ENCODE results near the gene COL4A1.

The COL4A1 gene

DNA sequence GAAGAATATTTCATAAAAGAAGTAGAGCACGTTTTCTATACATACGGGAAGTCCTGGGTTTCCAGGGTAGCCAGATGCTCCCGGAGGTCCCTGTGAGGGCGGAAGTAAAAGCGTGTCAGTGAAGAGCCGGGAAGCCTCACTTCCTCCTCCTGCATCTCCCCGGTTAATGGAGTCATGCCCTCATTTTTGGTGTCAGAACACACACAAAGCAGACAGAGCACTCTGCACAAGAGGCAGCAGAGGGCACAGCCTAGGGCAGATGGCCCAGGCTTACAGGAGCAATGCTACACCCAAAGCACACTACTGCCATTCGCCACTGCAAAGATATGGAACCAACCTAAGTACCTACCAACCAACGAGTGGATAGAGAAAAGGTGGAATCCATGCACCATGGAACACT, 94.4 kb downstream of the COL4A1 start:
- TF ChIP-seq FOXP2 (optimal IDR thresholded peaks at IDR 0.05; ENCODE audit: borderline replicate concordance, extremely low read depth, extremely low read length, insufficient read depth) (no peak), POLR2AphosphoS5 (IDR thresholded peaks at IDR 0.05; ENCODE audit: low read depth, low read length) (no peak)
- TF ChIP-seq, protein P1, sequence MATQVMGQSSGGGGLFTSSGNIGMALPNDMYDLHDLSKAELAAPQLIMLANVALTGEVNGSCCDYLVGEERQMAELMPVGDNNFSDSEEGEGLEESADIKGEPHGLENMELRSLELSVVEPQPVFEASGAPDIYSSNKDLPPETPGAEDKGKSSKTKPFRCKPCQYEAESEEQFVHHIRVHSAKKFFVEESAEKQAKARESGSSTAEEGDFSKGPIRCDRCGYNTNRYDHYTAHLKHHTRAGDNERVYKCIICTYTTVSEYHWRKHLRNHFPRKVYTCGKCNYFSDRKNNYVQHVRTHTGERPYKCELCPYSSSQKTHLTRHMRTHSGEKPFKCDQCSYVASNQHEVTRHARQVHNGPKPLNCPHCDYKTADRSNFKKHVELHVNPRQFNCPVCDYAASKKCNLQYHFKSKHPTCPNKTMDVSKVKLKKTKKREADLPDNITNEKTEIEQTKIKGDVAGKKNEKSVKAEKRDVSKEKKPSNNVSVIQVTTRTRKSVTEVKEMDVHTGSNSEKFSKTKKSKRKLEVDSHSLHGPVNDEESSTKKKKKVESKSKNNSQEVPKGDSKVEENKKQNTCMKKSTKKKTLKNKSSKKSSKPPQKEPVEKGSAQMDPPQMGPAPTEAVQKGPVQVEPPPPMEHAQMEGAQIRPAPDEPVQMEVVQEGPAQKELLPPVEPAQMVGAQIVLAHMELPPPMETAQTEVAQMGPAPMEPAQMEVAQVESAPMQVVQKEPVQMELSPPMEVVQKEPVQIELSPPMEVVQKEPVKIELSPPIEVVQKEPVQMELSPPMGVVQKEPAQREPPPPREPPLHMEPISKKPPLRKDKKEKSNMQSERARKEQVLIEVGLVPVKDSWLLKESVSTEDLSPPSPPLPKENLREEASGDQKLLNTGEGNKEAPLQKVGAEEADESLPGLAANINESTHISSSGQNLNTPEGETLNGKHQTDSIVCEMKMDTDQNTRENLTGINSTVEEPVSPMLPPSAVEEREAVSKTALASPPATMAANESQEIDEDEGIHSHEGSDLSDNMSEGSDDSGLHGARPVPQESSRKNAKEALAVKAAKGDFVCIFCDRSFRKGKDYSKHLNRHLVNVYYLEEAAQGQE (IDR thresholded peaks at IDR 0.05; ENCODE audit: insufficient read depth in 1 of 2, low read depth in 2 of 2, low read length in 2 of 2), result no peak

DNA sequence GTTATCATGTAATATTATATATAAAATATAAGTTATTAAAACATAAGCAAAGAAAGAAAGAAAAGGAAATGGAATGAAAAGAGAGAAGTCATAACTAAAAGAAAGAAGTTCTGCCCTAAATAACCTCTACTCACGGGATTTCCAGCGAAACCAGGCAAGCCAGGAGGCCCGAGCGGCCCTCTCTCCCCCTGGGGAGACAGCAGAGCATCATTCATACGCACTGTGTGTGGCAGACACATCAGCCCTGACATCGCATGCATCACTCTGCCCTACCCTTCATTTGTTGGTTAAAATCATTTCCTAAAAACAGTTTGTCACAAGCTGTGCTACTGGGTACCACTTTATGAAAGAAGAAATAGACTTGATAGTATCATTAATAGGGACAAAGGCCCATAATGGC, 95.2 kb downstream of the COL4A1 start:
- TF ChIP-seq, protein P1 (IDR thresholded peaks at IDR 0.05; ENCODE audit: insufficient read depth in 1 of 2, low read depth in 2 of 2, low read length in 2 of 2), result no peak
- TF ChIP-seq TAF1 (IDR thresholded peaks at IDR 0.05; ENCODE audit: borderline replicate concordance, insufficient read depth, low read length), result no peak
- no peak for TF ChIP-seq POLR2AphosphoS5 (IDR thresholded peaks at IDR 0.05; ENCODE audit: low read depth, low read length)
- no peak for TF ChIP-seq SIN3A (IDR thresholded peaks at IDR 0.05; ENCODE audit: borderline replicate concordance, insufficient read depth, low read length)
- TF ChIP-seq FOXP2 (optimal IDR thresholded peaks at IDR 0.05; ENCODE audit: borderline replicate concordance, extremely low read depth, extremely low read length, insufficient read depth), result no peak

DNA sequence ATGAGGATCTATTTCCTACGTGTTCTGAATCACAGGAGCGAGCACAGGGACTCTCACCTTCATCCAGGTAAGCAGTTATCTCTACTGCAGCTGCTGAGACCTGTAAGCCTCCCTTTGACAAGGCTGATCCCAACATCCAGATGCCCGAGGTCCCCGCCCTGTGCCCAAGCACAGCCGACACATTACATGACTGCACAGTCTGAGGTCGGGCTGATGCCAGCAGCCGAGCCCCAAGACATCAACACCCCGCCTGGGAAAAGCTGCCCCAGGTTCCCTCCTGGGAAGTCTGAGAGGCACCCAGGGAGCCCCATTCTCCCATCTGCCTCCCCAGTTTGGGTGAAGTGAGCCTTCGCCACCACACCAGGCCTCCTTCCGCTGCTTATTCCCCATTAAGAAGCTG, 95.9 kb downstream of the COL4A1 start:
- TF ChIP-seq SIN3A (IDR thresholded peaks at IDR 0.05; ENCODE audit: borderline replicate concordance, insufficient read depth, low read length), result no peak
- TF ChIP-seq POLR2AphosphoS5 (IDR thresholded peaks at IDR 0.05; ENCODE audit: low read depth, low read length), result no peak
- TF ChIP-seq FOXP2 (optimal IDR thresholded peaks at IDR 0.05; ENCODE audit: borderline replicate concordance, extremely low read depth, extremely low read length, insufficient read depth), result no peak
- TF ChIP-seq, protein P1 (IDR thresholded peaks at IDR 0.05; ENCODE audit: insufficient read depth in 1 of 2, low read depth in 2 of 2, low read length in 2 of 2), result no peak
- no peak for TF ChIP-seq TAF1 (IDR thresholded peaks at IDR 0.05; ENCODE audit: borderline replicate concordance, insufficient read depth, low read length)

DNA sequence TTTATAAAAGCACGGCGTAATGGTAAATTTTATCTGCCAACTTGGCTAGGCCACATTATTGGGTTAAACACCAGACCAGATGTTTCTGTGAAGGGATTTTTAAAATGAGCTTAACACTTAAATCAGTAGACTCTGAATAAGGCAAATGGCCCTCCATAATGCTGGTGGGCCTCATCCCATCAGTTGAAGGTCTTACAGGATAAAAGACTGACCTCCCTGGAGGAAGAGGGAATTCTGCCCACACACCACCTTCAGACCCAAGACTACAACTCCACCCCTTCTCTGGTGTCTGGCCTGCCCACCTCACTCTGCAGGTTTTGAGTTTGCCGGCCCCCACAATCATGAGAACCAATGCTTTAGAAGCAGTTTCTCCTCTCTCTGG, 96.4 kb downstream of the COL4A1 start:
- TF ChIP-seq, protein P1 (IDR thresholded peaks at IDR 0.05; ENCODE audit: insufficient read depth in 1 of 2, low read depth in 2 of 2, low read length in 2 of 2), result no peak
- TF ChIP-seq TAF1 (IDR thresholded peaks at IDR 0.05; ENCODE audit: borderline replicate concordance, insufficient read depth, low read length) (no peak), POLR2AphosphoS5 (IDR thresholded peaks at IDR 0.05; ENCODE audit: low read depth, low read length) (no peak), FOXP2 (optimal IDR thresholded peaks at IDR 0.05; ENCODE audit: borderline replicate concordance, extremely low read depth, extremely low read length, insufficient read depth) (no peak), SIN3A (IDR thresholded peaks at IDR 0.05; ENCODE audit: borderline replicate concordance, insufficient read depth, low read length) (no peak)

DNA sequence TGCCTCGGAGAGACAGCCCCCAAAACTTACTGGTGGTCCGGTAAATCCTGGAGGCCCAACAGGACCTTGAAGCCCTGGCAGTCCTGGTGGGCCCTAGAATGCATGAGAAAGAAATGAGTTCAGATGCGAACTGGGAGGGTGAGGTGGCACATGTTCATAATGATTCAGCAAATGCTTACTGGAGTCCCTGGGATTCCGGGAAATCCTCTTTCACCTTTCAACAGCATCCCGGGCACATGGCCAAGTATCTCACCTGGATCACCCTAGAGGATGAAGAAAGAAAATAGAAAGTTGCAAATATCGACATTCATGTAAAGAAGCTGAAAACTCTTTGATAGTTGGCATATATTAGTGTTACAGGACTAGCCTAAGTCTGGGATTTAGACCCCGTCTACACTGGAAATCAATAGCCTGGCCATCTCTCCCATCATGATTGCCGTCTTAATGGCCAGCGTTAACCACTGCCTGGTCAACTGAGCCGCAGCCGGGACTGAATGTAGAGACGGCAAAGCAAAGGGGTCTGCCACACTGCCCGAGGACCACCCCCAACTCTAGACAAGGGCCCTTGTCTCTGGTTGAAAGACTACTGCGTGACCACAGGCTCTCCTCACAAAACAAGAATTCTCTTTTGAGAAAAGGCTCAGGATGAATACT, 96.9 kb downstream of the COL4A1 start:
- TF ChIP-seq POLR2AphosphoS5 (IDR thresholded peaks at IDR 0.05; ENCODE audit: low read depth, low read length) (no peak), FOXP2 (optimal IDR thresholded peaks at IDR 0.05; ENCODE audit: borderline replicate concordance, extremely low read depth, extremely low read length, insufficient read depth) (no peak), TAF1 (IDR thresholded peaks at IDR 0.05; ENCODE audit: borderline replicate concordance, insufficient read depth, low read length) (no peak)
- TF ChIP-seq, protein P1 (IDR thresholded peaks at IDR 0.05; ENCODE audit: insufficient read depth in 1 of 2, low read depth in 2 of 2, low read length in 2 of 2), result no peak
